GM12878 (cell line): Measurements from ENCODE around the gene SH3YL1.

Source experiments
- TCF7 ChIP-seq: IDR thresholded peaks from 2 replicates; pipeline ENCODE4 v1.6.1; 2014; ENCODE audit warnings: antibody characterized with exemption, borderline replicate concordance
- TF ChIP-seq, protein P1 (sequence below), 3 experiments: IDR thresholded peaks in 2 of 3; conservative IDR thresholded peaks in 1 of 3; 2 replicates each; pipeline ENCODE4 v1.5.1; 2011; ENCODE audit warnings: low read depth in 3 of 3, low read length in 3 of 3, mild to moderate bottlenecking in 3 of 3, control low read depth in 2 of 3, moderate library complexity in 2 of 3, inconsistent platforms in 1 of 3, mixed read lengths in 1 of 3; ENCODE audit not compliant: control insufficient read depth in 2 of 3, insufficient read depth in 1 of 3; ENCODE audit errors: extremely low read depth in 1 of 3

DNA sequence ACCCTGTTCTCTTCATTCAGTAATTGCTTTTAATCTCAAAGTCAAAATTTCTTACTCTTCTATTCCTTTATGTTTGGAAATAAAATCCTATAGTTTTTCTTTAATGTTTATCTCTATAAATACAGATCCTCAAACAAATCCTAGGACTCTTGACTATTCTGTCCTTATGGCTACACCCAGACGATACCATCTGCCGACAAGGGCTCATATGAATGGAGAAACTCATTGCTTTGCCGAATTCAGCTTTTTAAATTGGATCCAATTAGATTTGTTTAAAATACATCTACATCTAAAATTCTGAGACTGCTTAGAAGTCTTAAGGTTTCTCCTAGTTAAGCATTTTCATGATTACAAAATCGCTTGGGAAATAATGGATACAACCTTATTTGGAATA is 15.1 kb upstream of the SH3YL1 start:
- TF ChIP-seq, protein P1, sequence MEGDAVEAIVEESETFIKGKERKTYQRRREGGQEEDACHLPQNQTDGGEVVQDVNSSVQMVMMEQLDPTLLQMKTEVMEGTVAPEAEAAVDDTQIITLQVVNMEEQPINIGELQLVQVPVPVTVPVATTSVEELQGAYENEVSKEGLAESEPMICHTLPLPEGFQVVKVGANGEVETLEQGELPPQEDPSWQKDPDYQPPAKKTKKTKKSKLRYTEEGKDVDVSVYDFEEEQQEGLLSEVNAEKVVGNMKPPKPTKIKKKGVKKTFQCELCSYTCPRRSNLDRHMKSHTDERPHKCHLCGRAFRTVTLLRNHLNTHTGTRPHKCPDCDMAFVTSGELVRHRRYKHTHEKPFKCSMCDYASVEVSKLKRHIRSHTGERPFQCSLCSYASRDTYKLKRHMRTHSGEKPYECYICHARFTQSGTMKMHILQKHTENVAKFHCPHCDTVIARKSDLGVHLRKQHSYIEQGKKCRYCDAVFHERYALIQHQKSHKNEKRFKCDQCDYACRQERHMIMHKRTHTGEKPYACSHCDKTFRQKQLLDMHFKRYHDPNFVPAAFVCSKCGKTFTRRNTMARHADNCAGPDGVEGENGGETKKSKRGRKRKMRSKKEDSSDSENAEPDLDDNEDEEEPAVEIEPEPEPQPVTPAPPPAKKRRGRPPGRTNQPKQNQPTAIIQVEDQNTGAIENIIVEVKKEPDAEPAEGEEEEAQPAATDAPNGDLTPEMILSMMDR (IDR thresholded peaks at IDR 0.05 in 2 of 3, conservative IDR thresholded peaks at IDR 0.05 in 1 of 3; ENCODE audit: control insufficient read depth in 2 of 3, extremely low read depth in 1 of 3, insufficient read depth in 1 of 3, low read depth in 3 of 3, low read length in 3 of 3) = no peak
- TF ChIP-seq TCF7 = no peak
